Kasumi-1 (cell line): Measurements from ENCODE around the gene OPN5.
A peak's percentile ranks its signal among the peaks of the same experiment; 100 is the strongest.
"Not testable (repeated sequence)": the region's sequence is repeated elsewhere in the genome, so short reads cannot be mapped to it uniquely, and the experiment has no call there.

ENCODE experiments used
- DNase-seq, 2 experiments: peaks; one replicate each; lab custom pipeline; 2025; lab: John Stamatoyannopoulos, UW

Gene OPN5

GRCh38 chr6:47781732-47782131 lies at the start of gene OPN5:
OPN5 (plus strand) TSS chr6:47782032; CDS start chr6:47782067, 35 bp downstream.
- no peak for DNase-seq

GRCh38 chr6:47733879-47734558 lies 47.8 kb upstream of the OPN5 start:
- peak; percentile 28 to 48 for DNase-seq

GRCh38 chr6:47734831-47735481 lies 46.9 kb upstream of the OPN5 start:
- DNase-seq = no peak

- DNase-seq = no peak
Observed at GRCh38 chr6:47736083-47736700, 45.6 kb upstream of the OPN5 start.

- no peak for DNase-seq
Observed at GRCh38 chr6:47737406-47737805, 44.4 kb upstream of the OPN5 start.

- no peak for DNase-seq
Observed at GRCh38 chr6:47740714-47741113, 41.1 kb upstream of the OPN5 start.

- DNase-seq = no peak
Observed at GRCh38 chr6:47741807-47742206, 40.0 kb upstream of the OPN5 start.

GRCh38 chr6:47743744-47744143 lies 38.1 kb upstream of the OPN5 start:
- no peak for DNase-seq

GRCh38 chr6:47745269-47745668 lies 36.6 kb upstream of the OPN5 start:
- not testable (repeated sequence) for DNase-seq

- no peak for DNase-seq
Observed at GRCh38 chr6:47749757-47750156, 32.1 kb upstream of the OPN5 start.

GRCh38 chr6:47752801-47753200 lies 29.0 kb upstream of the OPN5 start:
- no peak for DNase-seq

GRCh38 chr6:47759364-47759763 lies 22.5 kb upstream of the OPN5 start:
- no peak for DNase-seq

- no peak for DNase-seq
Observed at GRCh38 chr6:47762502-47762901, 19.3 kb upstream of the OPN5 start.

GRCh38 chr6:47766445-47766844 lies 15.4 kb upstream of the OPN5 start:
- no peak for DNase-seq

- no peak for DNase-seq
Observed at GRCh38 chr6:47767102-47767501, 14.7 kb upstream of the OPN5 start.

GRCh38 chr6:47769982-47770381 lies 11.8 kb upstream of the OPN5 start:
- no peak for DNase-seq

- no peak for DNase-seq
Observed at GRCh38 chr6:47772359-47772758, 9.5 kb upstream of the OPN5 start.

- DNase-seq = no peak
Observed at GRCh38 chr6:47773005-47773404, 8.8 kb upstream of the OPN5 start.

- DNase-seq = peak; percentile 72 to 84
Observed at GRCh38 chr6:47780510-47781356, 1.1 kb upstream of the OPN5 start.

GRCh38 chr6:47785182-47785581 lies 3.4 kb downstream of the OPN5 start:
- no peak for DNase-seq

GRCh38 chr6:47787620-47788497 lies 6.0 kb downstream of the OPN5 start:
- DNase-seq = peak; percentile 39 to 50
